Panc1 (cell line): ENCODE measurements around the gene AEN. TPM values are rescaled to one million over a fixed set of nuclear protein-coding genes. Genes with fewer than 3 reads are reported as not detected.
A peak's percentile ranks its signal among the peaks of the same experiment; 100 is the strongest.

ENCODE experiments used
- ATAC-seq: fragments of 200-7000 bp; cut with Tn5 transposase; 2 replicates; pipeline ENCODE4 v1.9.1; 2020; ENCODE audit warnings: mild to moderate bottlenecking, moderate library complexity
- BruUV-seq: library from RNA; stranded (reverse); fragments of 400-500 nt; replicated peaks from 2 replicates; lab custom pipeline; 2021; lab: Mats Ljungman, UMichigan
- CTCF ChIA-PET: fragments of 300-600 bp; sonication (Branson Sonifier 250); formaldehyde crosslinking; loops from one replicate; lab custom pipeline; 2022; ENCODE audit warnings: antibody characterized with exemption; lab: Charles Lee
- POLR2A ChIA-PET: fragments of 300-600 bp; sonication (Branson Sonifier 250); formaldehyde crosslinking; loops from one replicate; lab custom pipeline; 2022; ENCODE audit warnings: antibody characterized with exemption; lab: Charles Lee
- DNase-seq: peaks from one replicate; pipeline ENCODE4 v3.0.0-alpha.2; 2010; ENCODE audit warnings: low read depth, low spot score
- H3K27ac ChIP-seq: 2 replicates; pipeline ENCODE4 v1.5.1; 2011; ENCODE audit warnings: mild to moderate bottlenecking, low read length, inconsistent platforms
- H3K27me3 ChIP-seq: fragments of 200-500 bp; sonication (Bioruptor generic); 2 replicates; pipeline ENCODE4 v1.6.0; 2014; ENCODE audit warnings: low read length, inconsistent platforms; ENCODE audit not compliant: control insufficient read depth, insufficient read depth
- H3K36me3 ChIP-seq: fragments of 200-500 bp; sonication (Bioruptor generic); 2 replicates; pipeline ENCODE4 v1.5.1; 2014; ENCODE audit warnings: inconsistent platforms, mild to moderate bottlenecking, low read length, moderate library complexity; ENCODE audit not compliant: control insufficient read depth, insufficient read depth
- H3K4me1 ChIP-seq: 2 replicates; pipeline ENCODE4 v1.5.1; 2011; ENCODE audit warnings: inconsistent platforms, mild to moderate bottlenecking, low read length, moderate library complexity; ENCODE audit not compliant: control insufficient read depth, insufficient read depth
- H3K4me3 ChIP-seq, 2 experiments: 2 replicates each; pipeline ENCODE4 v1.5.1; 2011 to 2012; ENCODE audit warnings: low read depth in 2 of 2, low read length in 2 of 2, mild to moderate bottlenecking in 2 of 2, inconsistent platforms in 1 of 2, moderate library complexity in 1 of 2
- H3K9me3 ChIP-seq: fragments of 200-500 bp; sonication (Bioruptor generic); 2 replicates; pipeline ENCODE4 v1.5.1; 2014; ENCODE audit warnings: low read depth, mild to moderate bottlenecking, inconsistent platforms, low read length, moderate library complexity; ENCODE audit not compliant: control insufficient read depth, insufficient read depth
- CTCF ChIP-seq: fragments of 450-650 bp; IDR thresholded peaks from 2 replicates; pipeline ENCODE4 v1.5.1; 2017; ENCODE audit warnings: mild to moderate bottlenecking
- POLR2AphosphoS5 ChIP-seq: IDR thresholded peaks from 2 replicates; pipeline ENCODE4 v1.6.1; 2012; ENCODE audit warnings: mild to moderate bottlenecking, low read depth, low read length, moderate library complexity
- SIN3A ChIP-seq: IDR thresholded peaks from 2 replicates; pipeline ENCODE4 v1.6.1; 2012; ENCODE audit warnings: low read depth, mild to moderate bottlenecking, low read length, moderate library complexity, borderline replicate concordance; ENCODE audit not compliant: insufficient read depth
- TCF7L2 ChIP-seq: IDR thresholded peaks from 2 replicates; pipeline ENCODE4 v1.6.1; 2011; ENCODE audit warnings: mild to moderate bottlenecking, low read depth, low read length, inconsistent platforms
- in situ Hi-C: cut with HindIII; loops from 2 replicates; pipeline ENCODE4 v1.10.0; 2016; ENCODE audit warnings: low sequenced_read_pairs, low pct_unique_long_range_greater_than_20kb
- intact Hi-C: fragments of 100-400 bp; cut with micrococcal nuclease; formaldehyde crosslinking; loops from one replicate; pipeline ENCODE4 v1.10.0; 2022; ENCODE audit not compliant: unreplicated experiment
- total RNA-seq: library from RNA; stranded (reverse); gene quantifications from one replicate; pipeline ENCODE4 v1.2.1, GENCODE V29; 2021; ENCODE audit not compliant: unreplicated experiment
- TF ChIP-seq, protein P1 (sequence below), 2 experiments: IDR thresholded peaks; 2 replicates each; pipeline ENCODE4 v1.6.1; 2011 to 2012; ENCODE audit warnings: low read depth in 2 of 2, control low read depth in 1 of 2, low read length in 1 of 2, mild to moderate bottlenecking in 1 of 2, moderate library complexity in 1 of 2; ENCODE audit not compliant: insufficient read depth in 1 of 2

AEN gene
- total RNA-seq, 1 experiment from 2014 or later = 38.7 TPM

DNA sequence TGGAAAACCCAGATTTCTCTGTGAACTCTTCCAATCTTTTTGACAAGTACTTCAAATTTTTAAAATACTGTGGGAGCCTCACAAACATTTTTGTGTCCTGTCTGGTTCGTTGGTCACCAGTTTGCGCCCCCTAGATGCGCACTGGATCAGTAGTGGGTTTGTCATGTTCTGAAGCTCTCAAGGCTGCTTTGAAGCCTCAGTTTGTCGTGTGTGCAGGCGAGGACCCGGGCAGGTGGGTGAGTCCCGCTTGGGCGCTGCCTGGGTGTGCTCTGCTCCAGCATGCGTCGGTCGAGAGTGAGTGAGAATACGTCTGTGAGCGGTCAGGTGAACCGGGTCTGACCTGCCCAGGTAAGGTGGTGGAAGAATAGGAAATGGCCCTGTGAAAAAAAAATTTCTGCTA is 17.3 kb upstream of the AEN start:
- intact Hi-C loops = no loop called here
- H3K27me3 ChIP-seq = peaks cover 49% of the 10 kb centered on the region
- H3K27ac ChIP-seq = no peak overlapping the region
- peak overlapping the region in 1 of 2 experiments; percentile 22; a peak in 1 of 4 replicates for H3K4me3 ChIP-seq
- H3K4me1 ChIP-seq = peaks cover 15% of the 10 kb centered on the region
- no peaks in the 10 kb centered on the region for H3K36me3 ChIP-seq
- no peak for DNase-seq
- ChIA-PET POLR2A (no interaction called here), CTCF (no interaction called here)
- TF ChIP-seq, protein P1, sequence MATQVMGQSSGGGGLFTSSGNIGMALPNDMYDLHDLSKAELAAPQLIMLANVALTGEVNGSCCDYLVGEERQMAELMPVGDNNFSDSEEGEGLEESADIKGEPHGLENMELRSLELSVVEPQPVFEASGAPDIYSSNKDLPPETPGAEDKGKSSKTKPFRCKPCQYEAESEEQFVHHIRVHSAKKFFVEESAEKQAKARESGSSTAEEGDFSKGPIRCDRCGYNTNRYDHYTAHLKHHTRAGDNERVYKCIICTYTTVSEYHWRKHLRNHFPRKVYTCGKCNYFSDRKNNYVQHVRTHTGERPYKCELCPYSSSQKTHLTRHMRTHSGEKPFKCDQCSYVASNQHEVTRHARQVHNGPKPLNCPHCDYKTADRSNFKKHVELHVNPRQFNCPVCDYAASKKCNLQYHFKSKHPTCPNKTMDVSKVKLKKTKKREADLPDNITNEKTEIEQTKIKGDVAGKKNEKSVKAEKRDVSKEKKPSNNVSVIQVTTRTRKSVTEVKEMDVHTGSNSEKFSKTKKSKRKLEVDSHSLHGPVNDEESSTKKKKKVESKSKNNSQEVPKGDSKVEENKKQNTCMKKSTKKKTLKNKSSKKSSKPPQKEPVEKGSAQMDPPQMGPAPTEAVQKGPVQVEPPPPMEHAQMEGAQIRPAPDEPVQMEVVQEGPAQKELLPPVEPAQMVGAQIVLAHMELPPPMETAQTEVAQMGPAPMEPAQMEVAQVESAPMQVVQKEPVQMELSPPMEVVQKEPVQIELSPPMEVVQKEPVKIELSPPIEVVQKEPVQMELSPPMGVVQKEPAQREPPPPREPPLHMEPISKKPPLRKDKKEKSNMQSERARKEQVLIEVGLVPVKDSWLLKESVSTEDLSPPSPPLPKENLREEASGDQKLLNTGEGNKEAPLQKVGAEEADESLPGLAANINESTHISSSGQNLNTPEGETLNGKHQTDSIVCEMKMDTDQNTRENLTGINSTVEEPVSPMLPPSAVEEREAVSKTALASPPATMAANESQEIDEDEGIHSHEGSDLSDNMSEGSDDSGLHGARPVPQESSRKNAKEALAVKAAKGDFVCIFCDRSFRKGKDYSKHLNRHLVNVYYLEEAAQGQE (IDR thresholded peaks at IDR 0.05; ENCODE audit: insufficient read depth in 1 of 2, low read depth in 2 of 2, low read length in 1 of 2) = no peak
- TF ChIP-seq TCF7L2 (no peak), CTCF (no peak), POLR2AphosphoS5 (no peak), SIN3A (no peak)
- no peak for ATAC-seq
- in situ Hi-C loops = no loop called here
- no peaks in the 10 kb centered on the region for H3K9me3 ChIP-seq
- BruUV-seq = no TSS peak

DNA sequence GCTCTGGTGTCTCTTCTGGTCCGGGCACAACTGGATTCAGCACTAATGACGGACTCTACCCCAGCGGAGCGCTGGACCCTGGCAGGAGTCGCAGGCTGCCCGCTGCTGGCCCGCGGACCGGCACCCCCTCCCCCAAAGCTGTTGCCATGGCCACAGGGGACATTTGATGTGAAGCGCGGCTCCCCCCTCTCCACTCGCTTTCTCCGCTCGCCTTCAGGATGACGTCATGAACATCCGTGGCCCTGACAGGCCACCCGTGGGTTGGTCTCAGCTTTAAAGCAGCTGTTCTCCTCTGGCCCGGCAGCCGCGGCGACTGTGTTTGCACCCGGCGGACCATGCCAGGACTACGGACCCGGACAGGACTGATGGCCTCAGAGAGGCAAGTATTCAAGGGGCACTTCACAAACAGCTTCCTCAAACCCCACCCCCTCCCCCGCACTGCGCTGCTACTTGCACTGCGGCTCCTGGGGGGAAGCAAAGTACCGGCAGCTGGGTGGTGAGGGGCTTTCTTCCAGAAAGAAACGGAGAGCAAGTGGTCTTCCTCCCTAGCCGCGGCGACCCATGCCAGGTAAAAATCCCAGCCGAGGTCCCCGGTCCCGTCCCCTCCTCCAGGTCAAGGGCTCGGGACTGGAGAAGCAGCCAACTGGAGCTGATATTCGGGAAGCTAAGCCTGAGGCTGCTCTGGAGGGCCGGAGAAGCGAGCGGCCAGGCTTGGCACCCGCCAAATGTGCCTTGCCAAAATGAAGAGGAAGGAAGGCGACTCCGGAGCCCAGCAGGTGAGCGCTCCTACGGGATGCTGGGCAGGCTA is 16.6 kb upstream of the AEN start:
- TF ChIP-seq, protein P1 (IDR thresholded peaks at IDR 0.05; ENCODE audit: insufficient read depth in 1 of 2, low read depth in 2 of 2, low read length in 1 of 2) = no peak
- TF ChIP-seq SIN3A = no peak
- no peak for TF ChIP-seq POLR2AphosphoS5
- TF ChIP-seq CTCF = no peak
- TF ChIP-seq TCF7L2 = no peak
- Histone ChIP-seq H3K9me3 (no peaks in the 10 kb centered on the region), H3K4me3 (peak overlapping the region; percentile 15 to 22; a peak in 3 of 4 replicates), H3K27ac (no peak overlapping the region), H3K36me3 (no peaks in the 10 kb centered on the region), H3K4me1 (peaks cover 15% of the 10 kb centered on the region), H3K27me3 (peaks cover 54% of the 10 kb centered on the region)
- no peak for DNase-seq
- in situ Hi-C loops (no loop called here), intact Hi-C loops (no loop called here)
- no TSS peak for BruUV-seq
- POLR2A ChIA-PET = no interaction called here
- ATAC-seq = peak; percentile 66
- CTCF ChIA-PET = no interaction called here
